GM19023 (cell line): Measurements from ENCODE around the gene RASA4B.
"Not testable (repeated sequence)": the region's sequence is repeated elsewhere in the genome, so short reads cannot be mapped to it uniquely, and the experiment has no call there.

ENCODE experiments used
- ATAC-seq: cut with Tn5 transposase; IDR thresholded peaks from one replicate; pipeline ENCODE4 v1.9.1; 2021; ENCODE audit warnings: mild to moderate bottlenecking, moderate library complexity; ENCODE audit not compliant: unreplicated experiment

Gene RASA4B

DNA sequence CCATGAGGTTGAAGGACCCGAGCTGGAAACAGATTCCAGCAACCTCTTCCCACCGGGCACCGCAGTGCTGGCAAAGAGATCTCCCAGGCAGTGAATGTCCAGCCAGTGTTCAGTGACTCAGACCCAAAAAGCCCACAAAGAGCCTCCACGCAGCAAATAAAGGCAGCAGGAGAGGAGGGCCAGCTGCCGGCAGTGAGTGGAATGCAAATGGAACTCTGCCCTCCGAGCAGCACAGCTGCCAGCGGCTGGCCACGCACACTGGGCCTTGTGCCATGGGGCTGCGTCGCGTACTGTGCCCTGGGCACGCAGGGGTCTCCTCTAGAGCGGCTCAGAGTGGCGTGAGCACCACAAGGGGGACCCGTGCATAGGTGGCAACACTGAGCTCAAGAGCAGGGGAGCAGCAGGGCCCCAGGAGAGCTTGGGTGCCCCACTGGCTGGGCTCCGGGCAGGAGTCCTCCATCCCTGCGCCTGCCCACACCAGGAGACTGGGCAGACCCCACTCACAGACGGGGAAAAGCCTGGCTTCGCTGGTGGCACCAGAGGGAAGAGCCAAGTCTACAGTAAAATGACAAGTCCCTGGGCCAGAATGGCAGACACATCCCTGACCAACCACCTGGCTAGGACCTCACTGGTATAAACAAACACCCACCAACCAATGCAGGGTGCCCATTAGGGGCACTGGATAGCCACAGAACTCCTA, 42.7 kb downstream of the RASA4B start:
- not testable (repeated sequence) for ATAC-seq

DNA sequence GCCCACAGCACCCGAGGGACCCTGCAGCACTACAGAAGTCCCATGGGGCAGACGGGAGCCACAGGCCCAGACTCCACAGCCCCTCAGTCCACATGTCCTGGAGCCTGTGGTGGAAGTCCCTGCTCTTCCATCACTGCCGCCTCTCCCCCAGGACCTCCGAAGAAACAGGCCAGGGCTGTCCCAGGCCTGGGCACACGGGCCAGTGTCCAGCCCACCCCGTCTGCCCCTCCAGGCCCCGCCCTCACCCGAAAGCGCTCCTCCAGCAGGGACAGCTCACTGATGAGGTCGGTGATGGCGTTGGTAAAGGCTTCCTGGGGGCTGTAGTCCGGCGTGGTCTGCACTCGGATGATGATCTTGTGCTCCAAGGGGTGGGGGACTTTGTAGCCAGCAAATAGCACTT, 43.5 kb downstream of the RASA4B start:
- not testable (repeated sequence) for ATAC-seq

DNA sequence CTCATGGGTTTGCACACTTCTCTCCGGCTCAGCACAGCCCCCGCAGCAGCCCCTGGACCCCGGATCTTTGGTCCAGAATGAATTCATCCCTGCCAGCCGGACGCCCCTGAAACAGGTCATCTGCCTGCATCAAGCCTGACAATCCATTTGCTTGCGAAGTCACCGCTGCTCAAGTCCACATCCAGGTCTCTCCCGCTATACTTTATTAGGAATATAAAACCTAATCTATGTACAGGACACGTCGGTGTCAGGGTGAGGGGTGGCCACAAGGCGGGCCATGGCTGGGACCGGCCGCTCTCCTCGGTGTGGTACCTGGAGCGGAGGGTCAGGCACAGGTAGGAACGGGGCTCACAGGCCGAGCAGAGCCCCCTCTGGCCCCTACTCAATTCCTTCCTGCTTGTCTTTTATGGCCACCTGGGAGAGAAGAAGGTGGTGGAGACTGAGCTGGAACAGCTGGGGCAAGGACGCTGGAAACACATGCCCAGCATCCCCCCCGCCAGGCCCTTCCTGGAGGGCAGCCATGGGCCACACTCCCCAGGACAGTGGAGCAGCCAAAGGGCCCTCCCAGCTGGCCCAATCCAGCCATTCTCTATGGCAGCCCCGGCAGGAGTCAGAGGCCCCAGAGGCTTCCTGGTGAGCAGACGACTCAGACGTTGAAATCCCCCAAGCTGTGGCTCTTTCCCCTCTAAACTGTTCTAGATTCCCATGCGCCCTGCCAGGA, 44.1 kb downstream of the RASA4B start:
- no peak for ATAC-seq

DNA sequence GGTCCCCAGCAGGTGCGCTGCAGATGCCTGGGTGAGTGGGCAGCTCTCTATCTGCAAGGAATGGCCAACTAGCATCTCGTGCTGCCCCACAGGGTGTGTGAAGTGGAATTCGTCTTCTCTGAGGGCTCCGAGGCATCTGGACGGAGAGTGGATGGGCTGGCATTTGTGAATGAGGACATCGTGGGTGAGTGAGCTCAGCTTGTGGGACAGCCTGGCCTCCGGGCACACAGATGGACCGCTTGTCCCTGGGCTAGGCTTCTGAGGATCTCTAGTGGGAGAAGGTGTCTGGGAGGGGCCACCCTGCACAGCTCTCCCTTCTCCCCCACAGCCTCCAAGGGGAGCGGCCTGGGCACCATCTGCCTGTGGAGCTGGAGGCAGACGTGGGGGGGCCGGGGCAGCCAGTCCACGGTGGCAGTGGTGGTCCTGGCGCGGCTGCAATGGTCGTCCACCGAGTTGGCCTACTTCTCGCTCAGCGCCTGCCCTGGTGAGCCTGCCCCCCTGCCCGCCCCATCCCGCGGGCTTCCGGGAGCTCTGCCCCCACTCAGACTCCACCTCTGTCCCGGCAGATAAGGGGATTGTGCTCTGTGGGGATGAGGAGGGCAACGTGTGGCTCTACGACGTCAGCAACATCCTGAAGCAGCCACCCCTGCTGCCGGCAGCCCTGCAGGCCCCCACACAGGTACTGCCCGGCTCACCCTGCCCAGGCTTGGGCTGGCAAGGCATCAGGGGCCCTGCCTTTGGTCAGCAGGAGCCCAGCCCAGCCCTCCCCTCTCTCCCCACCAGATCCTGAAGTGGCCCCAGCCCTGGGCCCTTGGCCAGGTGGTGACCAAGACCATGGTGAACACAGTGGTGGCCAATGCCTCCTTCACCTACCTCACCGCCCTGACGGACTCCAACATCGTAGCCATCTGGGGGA, 45.2 kb downstream of the RASA4B start:
- ATAC-seq: no peak

DNA sequence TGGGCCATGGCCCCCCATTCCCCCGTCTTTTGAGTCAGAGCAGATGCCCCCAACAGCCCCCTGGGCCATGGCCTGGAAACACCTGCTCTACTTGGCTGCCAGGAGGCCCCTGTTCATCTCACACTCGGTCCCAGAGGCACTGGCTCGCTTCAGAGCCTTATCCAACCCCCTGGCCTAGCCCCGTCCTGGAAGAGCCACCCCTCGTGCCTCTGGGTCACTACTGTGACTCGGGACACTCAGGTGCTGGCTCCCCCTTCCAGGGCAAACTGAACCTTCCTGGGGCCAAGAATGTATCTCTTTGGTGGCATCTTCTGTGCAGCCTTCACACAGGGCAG, 45.8 kb downstream of the RASA4B start:
- no peak for ATAC-seq

DNA sequence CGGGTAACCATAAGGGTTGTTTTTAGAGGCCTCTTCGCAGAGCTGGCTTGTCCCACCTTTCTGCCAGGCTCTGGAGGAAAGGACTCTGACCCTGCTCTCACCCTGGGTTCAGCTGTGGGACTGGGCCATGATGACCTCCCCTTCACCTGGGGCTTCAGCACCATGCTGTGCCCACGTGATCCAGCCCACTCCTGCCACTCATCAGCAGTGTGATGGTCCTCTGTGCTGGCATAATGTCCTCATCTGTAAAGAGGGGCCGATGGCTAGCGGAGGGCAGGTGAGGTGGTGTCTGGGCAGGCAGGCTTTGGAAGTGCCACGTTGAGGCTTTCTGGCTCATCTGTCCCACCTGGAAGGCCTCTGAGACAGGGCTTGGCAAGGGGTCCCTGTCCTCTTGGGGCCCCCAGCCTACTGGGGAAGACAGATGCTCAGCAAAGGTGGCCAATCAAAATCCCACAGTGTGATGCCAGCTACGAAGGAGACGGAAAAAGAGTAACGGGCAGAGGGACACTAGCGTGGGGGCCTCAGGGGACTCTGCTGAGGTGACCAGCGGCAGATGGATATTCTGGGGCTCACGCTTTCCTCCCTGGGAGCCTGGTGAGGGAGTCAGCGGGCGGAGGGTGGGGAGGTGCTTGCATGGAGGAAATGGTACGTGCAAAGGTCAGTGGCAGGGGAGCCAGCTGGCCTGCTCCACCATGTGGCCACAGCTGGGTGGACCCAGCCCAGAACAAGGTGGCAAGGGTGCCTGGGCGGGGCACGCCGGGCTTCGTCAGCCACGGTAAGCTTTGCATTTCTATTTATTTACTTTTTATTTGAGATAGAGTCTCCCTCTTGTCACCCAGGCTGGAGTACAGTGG, 47.4 kb downstream of the RASA4B start:
- no peak for ATAC-seq

DNA sequence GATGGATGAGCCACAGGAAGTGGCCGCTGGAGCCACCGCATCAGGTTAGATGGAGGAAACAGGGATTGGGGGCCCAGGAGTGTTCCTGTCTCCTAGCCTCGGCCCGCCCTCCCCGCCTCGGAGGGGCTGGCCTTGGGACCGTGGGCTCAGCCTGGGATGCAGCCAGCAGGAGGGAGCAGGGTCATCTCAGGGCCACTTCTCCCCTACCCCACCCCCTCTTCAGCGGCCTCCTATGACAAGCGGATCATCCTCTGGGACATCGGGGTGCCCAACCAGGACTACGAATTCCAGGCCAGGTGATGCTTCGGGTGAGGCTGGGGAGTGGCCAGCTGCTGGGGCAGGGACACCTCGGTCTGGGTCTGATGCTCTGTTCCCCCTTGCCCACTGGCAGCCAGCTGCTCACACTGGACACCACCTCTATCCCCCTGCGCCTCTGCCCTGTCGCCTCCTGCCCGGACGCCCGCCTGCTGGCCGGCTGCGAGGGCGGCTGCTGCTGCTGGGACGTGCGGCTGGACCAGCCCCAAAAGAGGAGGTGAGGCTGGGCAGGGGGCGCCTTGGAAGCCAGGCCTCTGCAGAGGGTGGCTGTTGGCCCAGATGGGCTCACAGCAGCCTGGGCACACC, 48.1 kb downstream of the RASA4B start:
- ATAC-seq: no peak

DNA sequence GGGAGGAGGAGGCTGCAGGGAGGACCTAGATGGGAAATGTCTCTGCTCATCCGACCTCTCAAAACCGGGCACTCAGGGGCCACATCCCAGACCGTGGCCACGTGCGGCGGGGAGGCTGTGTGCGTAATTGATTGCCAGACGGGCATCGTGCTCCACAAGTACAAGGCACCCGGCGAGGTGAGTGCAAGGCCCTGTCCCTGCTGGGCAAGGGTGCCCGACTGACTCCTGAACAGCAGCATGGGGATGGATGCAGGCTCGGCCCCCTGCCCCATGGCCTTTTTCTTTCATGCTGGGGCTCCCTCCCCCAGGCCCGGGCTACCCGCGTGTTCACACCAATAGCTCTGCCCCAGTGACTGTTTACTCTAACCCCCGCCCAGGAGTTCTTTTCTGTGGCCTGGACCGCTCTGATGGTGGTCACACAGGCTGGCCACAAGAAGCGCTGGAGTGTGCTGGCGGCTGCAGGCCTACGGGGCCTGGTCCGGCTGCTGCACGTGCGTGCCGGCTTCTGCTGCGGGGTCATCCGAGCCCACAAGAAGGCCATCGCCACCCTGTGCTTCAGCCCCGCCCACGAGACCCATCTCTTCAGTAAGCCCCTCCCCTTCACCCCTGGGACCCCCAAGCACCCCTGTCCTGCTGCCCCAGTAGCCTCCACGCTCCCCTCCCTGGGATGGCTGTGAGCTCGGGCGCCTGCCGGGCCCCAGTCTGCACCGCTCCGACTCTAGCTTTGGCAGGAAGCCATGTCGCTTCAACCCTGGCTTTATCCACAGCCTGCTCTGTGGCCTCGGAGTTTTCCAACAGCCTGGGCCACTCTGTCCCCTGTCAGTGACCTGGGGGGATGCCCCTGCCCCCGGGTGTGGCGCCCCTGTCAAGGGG, 48.9 kb downstream of the RASA4B start:
- ATAC-seq: no peak

DNA sequence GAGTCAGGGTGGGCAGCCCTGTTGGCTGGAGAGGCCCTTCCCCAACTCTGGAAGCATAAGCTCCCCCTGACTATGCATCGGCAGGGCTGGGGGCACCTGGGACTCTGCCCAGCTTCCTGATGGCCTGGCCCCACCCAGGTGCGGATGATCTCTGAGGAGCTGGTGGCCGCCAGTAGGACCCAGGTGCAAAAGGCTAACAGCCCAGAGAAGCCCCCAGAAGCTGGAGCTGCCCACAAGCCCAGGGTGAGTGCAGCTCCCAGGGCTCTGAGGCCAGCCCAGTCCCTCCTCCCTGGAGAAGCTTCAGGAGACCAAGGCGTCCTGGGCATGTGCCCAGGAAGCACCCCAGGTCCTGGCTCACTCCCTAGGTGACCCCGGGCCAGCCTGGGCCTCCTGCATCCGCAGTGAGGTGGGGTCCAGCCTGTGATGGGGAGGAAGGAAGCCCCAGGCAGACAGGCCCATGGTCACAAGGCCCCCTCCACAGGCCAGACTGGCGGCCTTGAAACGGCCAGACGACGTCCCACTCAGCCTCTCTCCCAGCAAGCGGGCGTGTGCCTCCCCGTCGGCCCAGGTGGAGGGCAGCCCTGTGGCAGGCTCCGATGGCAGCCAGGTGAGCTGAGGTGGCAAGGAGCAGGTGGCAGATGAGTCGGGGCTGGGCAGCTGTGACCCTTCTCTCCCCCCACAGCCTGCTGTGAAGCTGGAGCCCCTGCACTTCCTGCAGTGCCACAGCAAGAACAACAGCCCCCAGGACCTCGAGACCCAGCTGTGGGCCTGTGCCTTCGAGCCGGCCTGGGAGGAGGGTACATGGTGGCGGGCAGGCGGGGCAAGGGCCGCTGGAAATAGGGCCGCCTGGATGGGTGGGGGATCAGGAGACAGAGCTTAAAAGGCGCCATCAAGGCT, 49.7 kb downstream of the RASA4B start:
- no peak for ATAC-seq

DNA sequence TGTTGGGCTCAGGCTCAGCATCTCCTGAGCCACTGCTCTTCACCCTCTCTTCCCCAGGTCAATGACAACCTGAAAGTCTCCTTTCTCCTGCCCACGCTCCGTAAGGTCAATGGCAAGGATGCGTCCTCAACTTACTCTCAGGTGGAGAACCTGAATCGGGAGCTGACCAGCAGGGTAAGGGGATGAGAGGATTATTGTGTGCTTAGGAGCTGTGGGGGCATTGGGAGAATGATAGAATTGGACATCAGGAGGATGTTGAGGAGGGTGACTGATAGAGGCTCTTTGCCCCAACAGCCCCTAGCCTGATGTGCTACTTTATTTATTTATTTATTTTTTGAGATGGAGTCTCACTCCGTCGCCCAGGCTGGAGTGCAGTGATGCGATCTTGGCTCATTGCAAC, 51.5 kb downstream of the RASA4B start:
- ATAC-seq: no peak

DNA sequence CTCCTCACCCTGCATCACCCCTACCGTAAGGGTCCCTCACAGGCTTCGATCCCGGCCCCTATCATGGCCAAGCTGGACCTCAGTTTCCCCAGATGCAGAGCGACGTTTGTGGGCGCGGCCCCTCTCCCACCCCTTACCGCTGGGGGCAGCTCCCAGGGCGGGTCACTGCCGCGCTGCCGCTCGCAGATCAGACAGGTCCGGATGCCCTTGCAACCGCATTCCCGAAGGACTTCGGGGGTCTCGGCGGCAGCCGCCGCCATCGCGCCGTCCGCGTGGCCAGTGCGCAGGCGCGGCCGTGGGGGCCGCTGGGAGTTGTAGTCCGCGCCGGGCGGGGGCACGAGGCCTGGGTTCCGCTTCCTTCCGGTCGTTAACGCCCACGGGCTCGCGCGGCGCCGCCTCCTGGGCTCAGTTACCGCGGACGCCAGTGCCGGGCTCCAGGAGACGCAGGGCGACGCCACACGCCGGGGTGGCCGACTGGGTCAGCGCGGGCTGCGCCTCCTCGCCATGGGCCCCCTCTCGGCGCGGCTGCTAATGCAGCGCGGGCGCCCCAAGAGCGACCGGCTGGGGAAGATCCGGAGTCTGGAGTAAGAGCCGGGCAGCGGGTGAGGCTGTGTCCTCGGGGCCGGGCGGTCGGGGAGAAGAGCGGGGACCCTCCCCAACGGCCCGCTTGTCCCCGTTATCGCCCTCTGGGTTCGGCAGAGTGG, 52.8 kb downstream of the RASA4B start, which contains the start of the genes ALKBH4 and LRWD1:
Gene ALKBH4, minus strand, starts transcription at position 287 of the 704 bp plus-strand sequence. Its CDS starts 27 bp downstream, at position 260.
Gene LRWD1, plus strand, starts transcription at position 408 of the 704 bp plus-strand sequence. Its CDS starts 97 bp downstream, at position 505.
- ATAC-seq: peak; percentile 85

DNA sequence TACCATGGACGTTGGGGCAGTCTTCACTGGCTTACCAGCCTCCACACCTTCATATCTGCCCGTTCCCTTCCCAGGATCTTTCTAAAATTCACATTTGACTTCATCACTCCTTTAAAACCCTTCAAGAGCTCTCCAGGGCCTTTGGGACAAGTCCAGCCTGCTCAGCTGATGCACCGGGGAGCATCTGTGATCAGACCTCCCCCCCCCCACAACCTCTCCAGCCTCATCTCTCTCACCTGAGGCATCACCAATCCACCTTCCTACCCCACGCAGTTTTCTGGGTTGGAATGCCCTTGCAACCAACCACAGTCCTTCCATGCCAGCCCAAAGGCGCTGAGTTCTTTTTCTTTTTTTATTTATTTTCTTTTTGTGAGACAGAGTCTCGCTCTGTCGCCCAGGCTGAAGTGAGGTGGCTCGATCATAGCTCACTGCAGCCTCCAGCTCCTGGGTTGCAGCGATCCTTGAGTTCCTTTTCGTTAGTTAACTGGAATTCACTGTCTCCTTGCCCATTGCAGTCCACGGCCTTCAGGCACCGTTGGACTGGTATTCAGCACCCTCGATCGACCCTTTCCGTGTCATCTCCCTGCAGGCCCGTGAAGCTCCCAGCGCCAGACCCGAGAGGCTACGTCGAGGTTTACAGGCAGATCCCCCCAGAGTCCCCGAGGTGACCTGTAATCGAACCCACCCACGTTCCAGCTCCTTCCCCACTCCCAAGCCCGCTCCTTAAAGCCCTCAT, 53.6 kb downstream of the RASA4B start:
- ATAC-seq: no peak

DNA sequence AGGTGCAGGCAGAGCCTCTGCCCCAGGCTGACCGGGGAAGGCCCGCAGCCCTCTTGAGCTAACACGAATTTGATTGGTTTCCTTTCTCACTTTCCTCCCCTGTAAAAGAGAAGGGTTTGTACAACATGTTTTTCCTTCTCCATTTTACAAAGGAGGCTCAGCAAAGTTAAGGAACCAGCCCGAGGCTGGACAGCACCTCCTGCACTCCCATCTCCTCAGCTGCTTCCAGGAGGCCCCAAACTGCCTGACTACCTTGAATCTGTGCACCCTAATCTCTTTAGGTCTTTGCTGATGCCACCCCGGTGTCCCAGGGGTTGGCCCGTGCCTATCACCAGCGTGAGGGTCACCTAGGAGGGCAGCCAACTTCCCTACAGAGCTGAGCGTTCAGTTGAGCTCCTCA, 57.1 kb downstream of the RASA4B start:
- ATAC-seq: no peak

DNA sequence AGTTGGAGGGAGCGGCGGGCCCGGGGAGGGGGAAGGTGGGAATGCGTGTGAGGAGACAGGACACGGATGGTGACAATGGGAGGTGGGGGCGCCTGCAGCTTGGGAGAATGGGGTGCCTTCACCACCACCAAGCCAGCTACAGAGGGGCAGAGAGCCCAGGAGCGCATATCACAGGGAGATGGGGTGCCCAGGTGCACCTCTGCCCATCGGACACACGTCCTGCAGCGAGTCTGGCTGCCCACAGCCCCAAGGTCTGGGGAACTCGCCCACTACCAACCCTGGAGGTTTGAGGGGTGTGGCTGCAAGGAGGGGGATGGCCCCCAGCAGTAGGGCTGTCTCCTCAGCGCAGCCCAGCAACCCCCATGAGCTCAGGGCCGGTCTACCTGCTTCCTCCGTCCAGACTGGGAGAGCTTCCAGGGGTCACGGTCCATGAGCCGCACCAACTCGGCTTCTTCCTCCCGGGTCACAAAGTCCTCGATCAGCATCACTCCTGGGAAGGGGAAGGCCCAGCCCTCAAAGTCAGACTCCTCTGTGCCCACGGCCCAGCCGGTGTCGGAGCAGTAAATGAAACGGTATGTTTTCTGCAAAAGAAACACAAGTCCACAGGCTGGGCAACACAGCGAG, 58.2 kb downstream of the RASA4B start:
- no peak for ATAC-seq

DNA sequence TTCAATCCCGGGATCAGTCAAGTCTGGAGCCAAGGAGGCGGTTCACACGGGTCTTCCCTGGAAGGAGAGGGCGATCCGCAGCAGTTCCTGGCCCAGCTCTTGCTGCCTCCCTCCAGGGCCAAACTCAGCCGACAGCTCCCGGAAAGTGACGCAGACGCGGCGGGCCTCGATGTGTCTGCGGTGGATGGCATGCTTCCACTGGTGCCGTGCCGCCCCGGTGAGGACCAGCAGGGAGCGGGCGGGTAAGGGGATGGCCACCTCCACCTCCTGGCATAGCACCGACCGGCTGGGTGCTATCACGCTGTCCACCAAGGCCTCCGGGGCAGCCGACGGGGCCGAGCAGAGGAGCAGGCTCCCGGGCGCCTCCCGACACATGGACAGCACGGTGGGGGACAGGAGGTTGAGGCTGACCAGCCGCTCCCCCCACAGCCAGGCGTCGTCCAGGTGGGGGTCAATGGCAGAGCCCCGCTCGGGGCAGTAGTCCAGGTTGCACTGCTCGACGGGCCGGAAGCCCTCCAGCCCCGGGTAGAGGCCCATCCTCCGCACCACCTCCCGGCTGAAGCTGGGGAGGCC, 60.1 kb downstream of the RASA4B start:
- ATAC-seq: no peak

DNA sequence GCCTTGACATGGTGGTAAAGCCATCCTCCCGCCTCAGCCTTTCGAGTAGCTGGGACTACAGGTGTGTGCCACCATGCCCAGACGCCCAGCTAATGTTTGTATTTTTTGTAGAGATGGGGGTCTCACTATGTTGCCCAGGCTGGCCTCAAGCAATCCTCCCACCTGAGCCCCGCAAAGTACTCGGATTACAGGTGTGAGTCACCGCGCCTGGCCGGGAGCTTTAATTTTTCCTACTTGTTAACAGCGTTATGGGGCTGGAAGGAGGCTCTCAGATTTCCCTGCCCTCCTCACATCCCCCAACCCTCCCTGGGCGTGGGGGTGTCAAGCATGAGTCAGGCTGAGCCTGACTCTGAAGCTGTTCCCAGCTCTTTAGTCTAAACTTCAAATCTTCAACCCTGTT, 61.2 kb downstream of the RASA4B start:
- no peak for ATAC-seq
